Measurements from ENCODE around the gene ZNF836.
"Not testable (repeated sequence)": the region's sequence is repeated elsewhere in the genome, so short reads cannot be mapped to it uniquely, and the experiment has no call there.

ZNF836 gene

DNA sequence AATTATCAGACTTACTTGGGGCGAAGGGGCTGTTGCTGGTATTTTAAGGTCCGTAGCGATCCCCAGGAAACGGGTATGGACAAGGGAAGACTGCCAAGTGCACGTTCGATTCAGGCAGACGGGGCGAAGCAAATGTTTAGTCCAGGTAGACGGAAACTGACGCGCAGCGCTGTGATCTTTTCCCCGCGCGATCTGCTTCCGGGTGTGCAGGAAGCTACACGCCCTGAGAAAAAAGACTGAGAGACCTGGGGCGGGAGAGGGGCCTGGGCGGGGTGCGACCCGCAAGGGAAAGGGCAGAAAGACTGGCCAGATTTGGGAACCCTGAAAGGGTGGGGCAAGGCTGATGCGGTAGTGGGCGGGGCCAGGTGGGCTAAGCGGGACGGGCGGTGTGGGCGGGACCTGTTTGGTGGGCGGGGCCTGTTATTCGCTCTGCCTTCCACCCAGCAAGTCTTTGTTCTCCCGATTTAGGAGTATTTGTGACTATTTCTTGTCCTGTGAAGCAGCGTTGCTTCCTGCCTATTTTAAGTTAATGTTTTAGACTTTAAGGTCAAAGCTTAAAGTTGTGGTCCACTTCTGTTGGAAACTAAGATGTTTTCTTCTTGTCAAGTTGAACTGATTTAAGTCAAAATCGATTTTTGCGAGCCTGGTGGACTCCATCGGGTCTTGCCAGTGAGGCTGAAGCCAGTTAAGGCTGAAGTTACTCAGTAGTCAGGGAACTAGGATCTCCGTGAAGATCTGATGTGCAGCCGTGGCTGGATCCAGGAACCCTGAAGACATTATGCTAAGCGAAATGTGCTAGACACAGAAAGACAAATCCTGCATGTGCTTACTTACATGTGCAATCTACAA lies at the start of gene ZNF836:
Gene ZNF836 (minus strand): TSS at position 301 of the 849 bp plus-strand sequence. CDS start 3,549 bp downstream, outside the sequence.
- peak; percentile 74 for DNase-seq (ENCODE audit: low read depth)

DNA sequence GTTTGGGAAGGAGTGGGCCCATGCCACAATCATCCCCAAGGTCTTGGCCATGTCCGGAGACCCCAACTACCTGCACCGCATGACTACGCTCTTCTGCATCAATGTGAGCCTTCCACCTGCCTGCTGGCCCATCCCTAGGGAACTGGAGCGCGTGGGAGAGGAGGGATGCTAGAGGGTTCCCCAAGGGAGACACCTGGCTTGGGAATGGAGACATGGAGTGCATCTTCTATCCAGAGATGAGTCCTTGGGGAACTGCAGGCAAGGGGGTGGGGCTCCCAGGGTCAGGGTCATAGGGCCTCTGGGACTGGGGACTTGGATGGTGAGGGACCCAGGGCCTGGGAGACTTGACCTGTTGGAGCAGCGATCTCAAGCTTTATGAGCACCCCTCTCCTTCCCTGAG lies 49.6 kb upstream of the ZNF836 start:
- DNase-seq (ENCODE audit: low read depth), result no peak

- no peak for DNase-seq (ENCODE audit: low read depth)
Measured at GRCh38 chr19:52219611-52220010, 48.2 kb upstream of the ZNF836 start.

DNA sequence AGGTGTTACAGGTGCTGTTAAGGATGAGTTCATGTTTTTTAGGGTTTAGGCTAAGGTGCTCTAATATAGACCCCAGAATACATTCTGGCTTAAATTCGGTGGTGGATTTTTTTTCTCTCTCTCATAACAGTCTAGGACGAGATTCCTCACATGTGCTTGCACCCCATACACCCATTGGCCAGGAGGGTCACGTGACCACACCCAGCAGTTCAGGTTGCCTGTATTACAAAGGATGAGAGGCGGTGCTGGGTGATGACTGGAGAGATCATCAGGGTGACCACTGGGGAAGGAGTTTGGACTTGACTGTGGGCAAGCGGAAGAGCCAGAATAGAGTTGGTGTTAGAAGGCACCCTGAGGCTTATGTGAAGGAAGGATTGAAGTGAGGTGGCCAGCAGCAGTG lies 46.2 kb upstream of the ZNF836 start:
- no peak for DNase-seq (ENCODE audit: low read depth)

DNA sequence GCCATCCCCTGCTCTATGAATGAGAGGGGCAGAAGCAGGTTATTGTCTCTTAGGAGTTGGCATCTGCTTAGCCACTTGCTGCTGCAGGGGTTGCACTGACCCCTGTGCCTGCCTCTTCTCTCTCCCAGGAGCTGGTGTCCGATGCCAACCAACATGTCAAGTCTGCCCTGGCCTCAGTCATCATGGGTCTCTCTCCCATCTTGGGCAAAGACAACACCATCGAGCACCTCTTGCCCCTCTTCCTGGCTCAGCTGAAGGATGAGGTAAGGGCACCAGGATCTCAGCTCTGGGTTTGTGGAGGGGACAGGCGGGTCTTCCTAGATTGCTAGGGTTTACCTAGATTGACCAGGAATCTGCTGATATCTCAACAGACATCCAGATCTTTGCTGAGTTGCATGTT lies 45.0 kb upstream of the ZNF836 start:
- no peak for DNase-seq (ENCODE audit: low read depth)

DNA sequence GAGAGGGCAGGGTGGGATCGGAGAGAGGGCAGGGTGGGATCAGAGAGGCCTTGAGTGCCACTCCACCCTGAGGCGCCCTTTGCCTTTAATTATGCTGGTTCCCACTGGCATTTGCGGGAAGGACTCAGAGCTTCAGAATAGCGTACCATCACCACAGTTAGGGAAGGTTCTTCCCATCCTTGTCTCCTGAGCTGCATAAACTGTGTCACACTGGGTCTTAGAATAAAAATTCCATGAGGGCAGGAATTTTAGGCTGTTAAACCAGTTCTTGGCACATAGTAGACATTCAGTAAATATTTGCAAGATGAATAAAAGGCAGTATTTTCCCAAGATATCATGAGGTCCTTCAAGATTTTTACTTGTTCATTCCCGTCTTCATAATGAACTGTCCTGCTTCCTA lies 42.8 kb upstream of the ZNF836 start:
- DNase-seq (ENCODE audit: low read depth), result peak; percentile 60

DNA sequence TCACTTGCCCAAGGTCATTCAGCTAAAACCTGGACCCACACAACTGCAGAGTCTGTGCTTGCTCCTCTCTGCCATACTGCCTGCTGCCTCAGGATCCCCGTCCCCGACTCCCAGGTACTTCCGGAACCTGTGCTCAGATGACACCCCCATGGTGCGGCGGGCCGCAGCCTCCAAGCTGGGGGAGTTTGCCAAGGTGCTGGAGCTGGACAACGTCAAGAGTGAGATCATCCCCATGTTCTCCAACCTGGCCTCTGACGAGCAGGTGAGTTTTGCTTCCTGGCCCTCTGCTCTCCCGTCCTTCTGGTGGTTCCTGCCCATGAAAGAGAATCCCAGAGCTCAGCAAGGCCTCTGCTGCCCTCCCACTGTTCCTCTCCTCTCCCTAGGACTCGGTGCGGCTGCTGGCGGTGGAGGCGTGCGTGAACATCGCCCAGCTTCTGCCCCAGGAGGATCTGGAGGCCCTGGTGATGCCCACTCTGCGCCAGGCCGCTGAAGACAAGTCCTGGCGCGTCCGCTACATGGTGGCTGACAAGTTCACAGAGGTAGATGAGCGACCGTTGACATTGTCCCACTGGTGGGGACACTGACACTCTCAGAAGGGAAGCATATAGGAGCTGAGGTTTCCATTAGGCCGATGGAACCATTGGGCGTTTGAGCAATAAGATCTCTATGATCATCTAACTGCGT lies 41.3 kb upstream of the ZNF836 start:
- DNase-seq (ENCODE audit: low read depth), result no peak

DNA sequence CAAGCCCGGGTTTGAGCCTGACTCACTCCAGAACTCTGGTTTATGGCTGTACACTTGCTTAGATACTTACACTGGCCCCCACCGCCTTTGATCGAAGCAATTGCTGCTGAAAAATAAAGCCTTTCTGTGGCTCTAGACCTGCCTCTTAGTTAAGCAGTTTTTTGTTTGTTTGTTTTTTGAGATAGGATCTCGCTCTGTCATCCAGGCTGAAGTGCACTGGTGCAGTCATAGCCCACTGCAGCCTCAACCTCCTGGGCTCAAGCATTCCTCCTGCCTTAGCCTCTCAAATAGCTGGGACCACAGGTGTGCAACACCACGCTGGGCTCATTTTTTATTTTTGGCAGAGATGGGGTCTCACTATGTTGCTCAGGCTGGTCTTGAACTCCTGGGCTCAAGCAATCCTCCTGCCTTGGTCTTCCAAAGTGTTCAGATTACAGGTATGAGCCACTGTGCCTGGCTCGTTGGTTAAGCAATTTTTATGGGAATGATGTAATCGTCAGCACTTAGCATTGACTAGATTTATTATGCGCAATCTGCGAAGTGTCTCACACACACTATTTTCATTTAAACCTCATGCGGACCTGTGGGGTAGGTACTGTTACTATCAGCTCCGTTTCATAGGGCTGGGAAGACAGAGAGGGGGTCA lies 40.6 kb upstream of the ZNF836 start:
- peak; percentile 18 for DNase-seq (ENCODE audit: low read depth)

GRCh38 chr19:52211203-52211602 lies 39.8 kb upstream of the ZNF836 start:
- no peak for DNase-seq (ENCODE audit: low read depth)

- DNase-seq (ENCODE audit: low read depth), result no peak
Measured at GRCh38 chr19:52206481-52206880, 35.1 kb upstream of the ZNF836 start.

GRCh38 chr19:52200755-52201391 lies 29.5 kb upstream of the ZNF836 start:
- DNase-seq (ENCODE audit: low read depth), result not testable (repeated sequence)

GRCh38 chr19:52200044-52200443 lies 28.6 kb upstream of the ZNF836 start:
- DNase-seq (ENCODE audit: low read depth), result peak; percentile 83

DNA sequence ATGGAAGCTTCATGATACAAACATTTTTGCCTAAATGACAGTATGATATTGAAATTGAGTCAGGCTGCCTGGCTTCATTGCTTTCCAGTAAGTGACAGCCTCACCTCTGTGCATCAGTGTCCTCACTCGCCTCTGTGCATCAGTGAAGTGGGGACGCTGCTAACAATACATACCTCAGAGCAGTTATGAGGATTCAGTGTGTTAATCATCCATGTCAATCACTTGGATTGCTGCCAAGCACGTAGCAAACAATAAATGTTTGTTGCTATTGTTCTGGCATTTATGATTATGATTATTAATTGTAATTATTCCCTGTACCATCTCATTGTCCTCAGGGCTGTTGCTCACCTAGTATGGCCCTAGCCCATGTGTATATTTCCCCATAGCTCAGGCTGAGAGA lies 27.3 kb upstream of the ZNF836 start:
- DNase-seq (ENCODE audit: low read depth), result no peak

- no peak for DNase-seq (ENCODE audit: low read depth)
Measured at GRCh38 chr19:52197964-52198363, 26.5 kb upstream of the ZNF836 start.

DNA sequence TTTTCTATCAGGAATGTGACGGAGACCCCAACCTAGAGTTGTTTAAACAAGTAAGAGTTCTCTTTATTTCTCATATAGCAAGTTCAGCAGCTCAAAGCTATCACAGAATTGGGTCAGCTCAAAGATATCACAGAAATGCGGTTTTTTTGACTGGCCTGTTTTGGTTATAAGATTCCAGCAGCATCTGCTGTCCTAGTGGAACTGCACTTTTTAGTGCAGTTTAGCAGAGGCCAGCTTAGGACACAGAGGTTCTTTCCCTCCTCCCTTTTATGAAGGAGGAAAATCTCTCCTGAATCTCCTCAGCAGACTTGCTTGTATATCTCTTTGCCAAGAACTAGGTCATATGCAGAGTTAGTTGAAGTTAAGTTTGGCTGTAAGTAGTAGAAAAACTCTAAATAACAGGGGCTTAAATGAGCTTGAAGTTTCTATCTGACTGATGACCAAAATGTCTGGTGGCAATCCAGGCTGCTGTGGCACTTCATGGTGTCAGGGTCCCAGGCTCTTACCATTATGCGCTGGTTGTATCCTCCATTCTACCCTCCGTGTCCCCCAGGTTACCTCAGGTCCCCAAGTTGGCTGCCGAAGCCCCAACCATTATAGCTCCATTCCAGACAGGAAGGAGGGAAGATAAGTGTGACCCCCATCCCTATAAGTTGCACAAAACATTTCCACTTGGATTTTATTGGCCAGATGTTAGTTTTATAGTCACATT lies 25.0 kb upstream of the ZNF836 start:
- DNase-seq (ENCODE audit: low read depth), result no peak

DNA sequence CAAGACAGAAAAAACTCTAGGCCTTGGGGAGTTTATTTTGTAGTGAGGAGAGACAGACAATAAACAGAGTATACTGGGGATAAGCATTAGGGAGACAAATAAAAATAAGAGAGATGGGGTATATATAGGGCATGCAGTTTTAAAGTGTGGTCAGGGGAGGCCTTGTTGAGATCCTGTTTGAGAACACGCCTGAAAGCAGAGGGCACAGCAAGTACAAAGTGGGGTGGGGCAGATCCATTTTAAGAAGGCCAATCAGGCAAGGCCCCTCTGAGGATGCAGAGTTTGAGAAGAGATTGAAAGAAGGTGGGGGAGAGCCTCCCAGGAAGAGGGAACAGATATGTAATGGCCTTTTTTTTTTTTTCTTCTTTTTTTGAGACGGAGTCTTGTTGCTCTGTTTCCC lies 20.5 kb upstream of the ZNF836 start:
- no peak for DNase-seq (ENCODE audit: low read depth)

GRCh38 chr19:52191389-52191788 lies 20.0 kb upstream of the ZNF836 start:
- DNase-seq (ENCODE audit: low read depth), result no peak

GRCh38 chr19:52190487-52191293 lies 19.3 kb upstream of the ZNF836 start:
- peak; percentile 66 for DNase-seq (ENCODE audit: low read depth)

DNA sequence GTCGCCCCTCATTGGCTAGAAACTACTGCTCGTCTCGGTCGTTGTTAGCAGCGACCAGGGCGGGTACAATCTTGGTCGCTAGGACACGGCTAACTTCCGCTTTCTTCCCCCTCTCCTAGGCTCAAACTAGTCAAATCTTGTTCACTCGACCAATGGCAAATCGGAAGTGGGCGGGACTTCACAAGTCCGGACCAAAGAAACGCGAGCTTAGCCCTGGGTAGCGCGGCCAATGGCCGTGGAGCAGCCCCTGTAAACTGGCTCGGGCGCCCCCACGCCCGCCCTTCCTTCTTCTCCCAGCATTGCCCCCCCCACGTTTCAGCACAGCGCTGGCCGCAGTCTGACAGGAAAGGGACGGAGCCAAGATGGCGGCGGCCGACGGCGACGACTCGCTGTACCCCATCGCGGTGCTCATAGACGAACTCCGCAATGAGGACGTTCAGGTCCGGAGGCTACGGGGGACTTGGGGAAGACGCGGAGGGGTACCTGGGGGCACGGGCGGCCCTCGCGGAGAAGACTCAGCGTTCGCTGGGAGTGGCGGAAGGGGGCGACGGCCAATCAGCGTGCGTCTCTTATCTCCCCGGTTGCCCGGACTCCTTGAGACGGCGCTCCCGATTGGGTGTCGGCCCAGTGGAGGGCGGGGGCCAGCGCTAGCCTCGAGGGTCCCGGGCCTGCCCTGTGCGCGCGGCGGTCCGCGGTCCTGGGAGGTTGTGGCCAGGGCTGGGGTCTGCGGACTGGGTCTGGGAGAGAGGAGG lies 18.5 kb upstream of the ZNF836 start, which contains the start of gene PPP2R1A:
Gene PPP2R1A (plus strand): TSS at position 318 of the 752 bp plus-strand sequence. CDS start 45 bp downstream, at position 363.
- DNase-seq (ENCODE audit: low read depth), result peak; percentile 100
